GM19455 (cell line): ENCODE data around the gene REM1.

ENCODE experiments used
- ATAC-seq: cut with Tn5 transposase; IDR thresholded peaks from one replicate; pipeline ENCODE4 v1.9.1; 2021; ENCODE audit not compliant: unreplicated experiment

The REM1 gene

DNA sequence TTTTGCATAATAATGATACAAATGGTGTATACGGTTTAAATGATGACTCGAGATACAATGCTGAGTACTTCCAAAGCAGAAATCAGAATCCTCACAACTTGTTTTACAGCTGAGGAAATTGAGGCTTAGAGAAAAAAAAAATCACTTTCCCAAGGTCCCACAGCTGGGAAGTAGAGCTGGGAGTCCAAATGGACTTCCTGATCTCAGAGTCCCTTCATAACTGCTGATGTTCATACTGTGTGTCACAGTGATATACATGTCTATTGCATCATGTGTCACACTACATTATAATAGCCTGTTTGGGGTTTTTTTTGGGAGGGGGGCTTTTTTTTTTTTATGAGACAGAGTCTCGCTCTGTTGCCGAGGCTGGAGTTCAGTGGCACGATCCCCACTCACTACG is 47.6 kb downstream of the REM1 start:
- no peak for ATAC-seq

DNA sequence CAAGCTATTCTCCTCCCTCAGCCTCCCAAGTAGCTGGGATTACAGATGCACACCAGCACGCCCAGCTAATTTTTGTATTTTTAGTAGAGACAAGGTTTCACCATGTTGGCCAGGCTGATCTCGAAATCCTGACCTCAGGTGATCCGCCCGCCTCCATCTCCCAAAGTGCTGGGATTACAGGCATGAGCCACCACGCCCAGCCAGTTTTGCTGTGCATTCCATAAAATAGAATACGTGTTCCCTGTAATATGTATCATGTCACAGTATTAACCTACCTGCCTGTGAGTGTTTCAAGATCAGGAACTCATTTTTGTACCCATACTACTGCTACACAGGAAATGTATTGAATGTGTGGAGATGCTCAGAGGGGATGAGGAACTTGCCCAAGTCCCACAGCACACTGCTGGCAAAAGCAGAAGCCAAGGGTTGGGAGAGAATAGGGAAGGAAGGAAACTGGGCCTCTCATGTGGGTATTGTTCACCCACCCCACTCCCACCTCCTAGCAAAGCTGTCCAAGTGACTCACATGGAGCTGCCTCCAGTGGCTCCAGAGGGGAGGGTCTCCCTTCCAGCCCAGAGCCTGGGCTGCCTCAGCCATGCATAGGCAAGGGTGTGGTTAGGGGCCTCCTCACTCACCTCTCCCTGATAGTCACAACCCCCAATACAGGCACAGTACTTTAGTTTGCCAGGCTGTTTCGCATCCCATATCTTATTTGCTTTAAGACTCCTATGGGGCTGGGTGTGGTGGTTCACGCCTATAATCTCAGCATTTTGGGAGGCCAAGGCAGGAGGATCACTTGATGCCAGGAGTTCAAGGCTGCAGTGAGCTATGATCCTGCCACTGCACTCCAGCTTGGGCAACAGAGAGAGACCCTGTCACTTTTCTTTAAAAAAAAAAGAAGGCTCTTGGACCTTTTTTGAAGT is 48.5 kb downstream of the REM1 start:
- ATAC-seq = no peak

- no peak for ATAC-seq
These were observed 52.2 kb downstream of the REM1 start for GRCh38 chr20:31527266-31527665.
